Measurements from ENCODE around the gene DMD.
A peak's percentile ranks its signal among the peaks of the same experiment; 100 is the strongest.

Gene DMD

DNA sequence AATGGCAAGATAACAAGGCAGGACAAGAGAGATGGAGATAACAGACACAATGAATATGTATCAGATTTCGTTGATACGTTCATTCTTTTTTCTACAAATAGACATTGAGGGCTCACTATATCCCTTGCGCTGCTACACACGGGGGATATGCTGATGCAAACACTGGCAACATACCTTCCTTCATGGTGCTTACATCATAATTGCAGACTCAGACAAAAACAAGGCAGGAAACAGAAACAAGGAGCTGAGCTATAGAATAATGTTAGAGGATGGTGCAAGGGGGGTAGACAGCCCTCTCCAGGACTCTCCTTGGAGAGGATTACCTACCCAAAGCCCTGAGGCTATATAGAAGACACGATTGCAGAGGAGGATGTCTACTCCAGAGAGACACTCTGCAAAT lies 1069.5 kb downstream of the DMD start:
- Histone ChIP-seq H3K4me3 (ENCODE audit: low read depth, low read length) (no peak overlapping the region), H3K27me3 (no peaks in the 10 kb centered on the region), H3K9me3 (no peaks in the 10 kb centered on the region), H3K36me3 (no peaks in the 10 kb centered on the region), H3K4me1 (no peaks in the 10 kb centered on the region)
- TF ChIP-seq, protein P1, sequence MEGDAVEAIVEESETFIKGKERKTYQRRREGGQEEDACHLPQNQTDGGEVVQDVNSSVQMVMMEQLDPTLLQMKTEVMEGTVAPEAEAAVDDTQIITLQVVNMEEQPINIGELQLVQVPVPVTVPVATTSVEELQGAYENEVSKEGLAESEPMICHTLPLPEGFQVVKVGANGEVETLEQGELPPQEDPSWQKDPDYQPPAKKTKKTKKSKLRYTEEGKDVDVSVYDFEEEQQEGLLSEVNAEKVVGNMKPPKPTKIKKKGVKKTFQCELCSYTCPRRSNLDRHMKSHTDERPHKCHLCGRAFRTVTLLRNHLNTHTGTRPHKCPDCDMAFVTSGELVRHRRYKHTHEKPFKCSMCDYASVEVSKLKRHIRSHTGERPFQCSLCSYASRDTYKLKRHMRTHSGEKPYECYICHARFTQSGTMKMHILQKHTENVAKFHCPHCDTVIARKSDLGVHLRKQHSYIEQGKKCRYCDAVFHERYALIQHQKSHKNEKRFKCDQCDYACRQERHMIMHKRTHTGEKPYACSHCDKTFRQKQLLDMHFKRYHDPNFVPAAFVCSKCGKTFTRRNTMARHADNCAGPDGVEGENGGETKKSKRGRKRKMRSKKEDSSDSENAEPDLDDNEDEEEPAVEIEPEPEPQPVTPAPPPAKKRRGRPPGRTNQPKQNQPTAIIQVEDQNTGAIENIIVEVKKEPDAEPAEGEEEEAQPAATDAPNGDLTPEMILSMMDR (IDR thresholded peaks at IDR 0.05; ENCODE audit: low read depth, low read length): no peak
- DNase-seq: no peak

DNA sequence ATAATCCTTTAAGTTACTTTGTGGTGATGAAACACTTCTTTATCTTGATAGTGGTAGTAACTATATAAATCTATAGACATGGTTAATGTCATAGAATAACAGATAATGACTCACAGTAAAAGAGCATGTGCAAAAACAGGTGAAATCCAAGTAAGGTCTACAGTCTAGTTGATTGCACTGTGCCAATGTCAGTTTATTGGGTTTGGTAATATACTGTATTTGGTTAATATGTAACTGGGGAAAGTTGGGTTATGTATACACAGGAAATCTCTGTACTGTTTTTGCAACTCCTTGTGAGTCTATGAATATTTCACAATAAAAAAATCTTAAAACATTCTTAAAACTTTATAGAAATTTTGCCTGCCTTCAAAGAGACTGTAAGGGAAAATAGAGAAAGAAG lies 1071.9 kb downstream of the DMD start:
- no peak for DNase-seq
- no peaks in the 10 kb centered on the region for H3K36me3 ChIP-seq
- H3K9me3 ChIP-seq: no peaks in the 10 kb centered on the region
- H3K4me1 ChIP-seq: no peaks in the 10 kb centered on the region
- no peak overlapping the region for H3K4me3 ChIP-seq (ENCODE audit: low read depth, low read length)
- no peaks in the 10 kb centered on the region for H3K27me3 ChIP-seq
- TF ChIP-seq, protein P1 (IDR thresholded peaks at IDR 0.05; ENCODE audit: low read depth, low read length): no peak

DNA sequence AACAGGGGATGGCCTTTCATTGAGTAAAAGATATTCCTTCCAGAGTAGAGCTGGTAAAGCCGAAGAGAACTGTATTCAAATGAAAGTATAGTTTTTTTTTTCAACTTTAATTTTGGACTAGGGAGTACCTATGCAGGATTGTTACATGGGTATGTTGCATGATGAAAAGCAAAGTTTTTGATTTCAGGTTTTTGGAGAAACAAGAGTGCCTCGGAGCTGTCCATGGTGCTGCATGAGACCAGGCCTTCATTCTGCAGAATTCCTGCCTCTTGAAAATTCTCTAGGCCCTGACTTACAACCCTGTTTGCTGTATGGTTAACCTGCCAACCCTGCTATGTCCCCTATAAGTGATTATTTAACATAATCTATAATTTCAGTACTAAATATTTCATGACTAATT lies 1073.8 kb downstream of the DMD start:
- no peak for DNase-seq
- H3K27me3 ChIP-seq: no peaks in the 10 kb centered on the region
- TF ChIP-seq, protein P1 (IDR thresholded peaks at IDR 0.05; ENCODE audit: low read depth, low read length): no peak
- H3K9me3 ChIP-seq: no peaks in the 10 kb centered on the region
- H3K4me1 ChIP-seq: no peaks in the 10 kb centered on the region
- H3K36me3 ChIP-seq: no peaks in the 10 kb centered on the region
- H3K4me3 ChIP-seq (ENCODE audit: low read depth, low read length): no peak overlapping the region

DNA sequence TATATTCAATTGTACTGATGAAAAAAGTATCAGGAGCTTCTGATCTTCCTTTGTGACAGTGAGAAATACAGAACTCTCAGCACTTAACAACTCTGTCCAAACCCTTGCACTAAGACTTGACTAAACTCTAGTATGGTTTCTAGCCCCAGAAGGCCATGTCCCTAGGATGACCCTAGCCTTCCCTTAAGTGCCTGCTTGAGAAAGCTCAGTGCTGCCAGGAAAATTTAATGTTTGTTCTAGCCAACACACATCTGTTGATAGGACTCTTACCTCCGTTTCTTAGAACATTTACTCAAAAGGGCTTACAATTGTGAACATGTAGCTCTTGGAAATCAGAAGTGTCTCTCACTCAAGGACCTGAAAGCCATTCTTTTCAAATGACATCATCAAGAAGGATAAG lies 1084.4 kb downstream of the DMD start:
- no peaks in the 10 kb centered on the region for H3K9me3 ChIP-seq
- H3K27me3 ChIP-seq: no peaks in the 10 kb centered on the region
- no peaks in the 10 kb centered on the region for H3K4me1 ChIP-seq
- no peaks in the 10 kb centered on the region for H3K36me3 ChIP-seq
- no peak overlapping the region for H3K4me3 ChIP-seq (ENCODE audit: low read depth, low read length)
- no peak for DNase-seq
- TF ChIP-seq, protein P1 (IDR thresholded peaks at IDR 0.05; ENCODE audit: low read depth, low read length): no peak

DNA sequence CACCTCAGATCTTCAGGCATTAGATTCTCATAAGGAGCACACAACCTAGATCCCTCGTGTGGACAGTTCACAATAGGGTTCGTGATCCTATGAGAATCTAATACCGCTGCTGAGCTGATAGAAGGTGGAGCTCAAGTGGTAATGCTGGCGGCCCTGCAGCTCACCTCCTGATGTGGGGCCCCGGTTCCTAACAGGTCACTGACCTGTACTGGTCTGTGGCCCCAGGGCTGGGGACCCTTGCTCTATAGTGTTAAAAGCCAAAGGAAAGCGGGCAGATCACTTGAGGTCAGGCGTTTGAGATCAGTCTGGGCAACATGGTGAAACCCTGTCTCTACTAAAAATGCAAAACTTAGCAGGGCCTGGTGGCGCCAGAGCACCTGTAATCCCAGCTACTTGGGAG lies 1092.5 kb downstream of the DMD start:
- H3K27me3 ChIP-seq: no peaks in the 10 kb centered on the region
- no peak for DNase-seq
- TF ChIP-seq, protein P1 (IDR thresholded peaks at IDR 0.05; ENCODE audit: low read depth, low read length): no peak
- no peaks in the 10 kb centered on the region for H3K9me3 ChIP-seq
- no peaks in the 10 kb centered on the region for H3K4me1 ChIP-seq
- H3K4me3 ChIP-seq (ENCODE audit: low read depth, low read length): no peak overlapping the region
- no peaks in the 10 kb centered on the region for H3K36me3 ChIP-seq

DNA sequence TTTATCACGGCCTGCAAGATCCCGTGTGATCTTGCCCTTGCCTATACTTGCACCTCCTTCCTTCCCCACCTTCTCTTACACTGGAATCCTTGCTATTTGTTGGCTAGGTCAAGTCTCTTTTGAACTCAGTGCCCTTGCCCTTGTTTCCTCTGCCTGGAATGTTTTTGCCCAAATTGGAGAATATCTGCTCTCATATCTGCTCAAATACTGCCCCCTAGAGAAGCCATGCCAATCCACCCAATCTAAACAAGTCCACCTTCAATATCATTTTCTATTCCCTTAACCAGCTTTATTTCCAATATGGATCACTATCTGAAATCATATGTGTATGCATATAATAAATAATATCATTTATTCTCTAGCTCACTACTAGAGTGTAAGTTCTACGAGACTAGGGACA lies 1095.3 kb downstream of the DMD start:
- peak; percentile 7 for DNase-seq
- H3K27me3 ChIP-seq: no peaks in the 10 kb centered on the region
- H3K36me3 ChIP-seq: no peaks in the 10 kb centered on the region

More for the DNA sequence above, 1095.3 kb downstream of the DMD start:
- Histone ChIP-seq H3K4me1 (no peaks in the 10 kb centered on the region), H3K4me3 (ENCODE audit: low read depth, low read length) (no peak overlapping the region), H3K9me3 (no peaks in the 10 kb centered on the region)
- TF ChIP-seq, protein P1 (IDR thresholded peaks at IDR 0.05; ENCODE audit: low read depth, low read length): peak; percentile 41

All from BE2C (cell line).